ENCODE data around the gene DRD5.

The DRD5 gene

DNA sequence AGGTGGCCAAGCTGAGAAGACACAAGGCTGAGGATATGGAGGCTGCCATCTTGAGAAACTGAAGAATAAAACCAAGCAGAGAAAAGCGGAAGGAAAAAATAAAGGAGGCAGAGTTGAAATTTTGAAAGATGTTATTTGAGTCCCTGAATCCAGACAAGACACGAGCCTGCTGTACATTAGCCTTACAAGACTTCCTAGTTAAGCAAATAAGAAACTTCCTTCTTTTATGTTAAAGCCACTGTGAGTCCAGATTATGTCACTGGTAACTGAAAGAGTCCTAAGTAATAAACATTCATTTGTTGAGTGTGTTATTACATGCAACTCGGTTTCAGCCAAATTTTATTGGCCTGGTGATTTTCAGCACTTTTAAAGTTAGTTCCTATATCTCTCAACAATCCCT, 30.4 kb downstream of the DRD5 start:
- H3K4me1 ChIP-seq (ENCODE audit: insufficient read depth, low read length, severe bottlenecking) = no peaks in the 10 kb centered on the region
- H3K36me3 ChIP-seq (ENCODE audit: insufficient read depth, low read length) = no peaks in the 10 kb centered on the region
- H3K9ac ChIP-seq (ENCODE audit: low read length) = no peak overlapping the region
- no peaks in the 10 kb centered on the region for H3K9me2 ChIP-seq (ENCODE audit: low read depth, low read length)
- H3K9me3 ChIP-seq (ENCODE audit: low read length) = no peaks in the 10 kb centered on the region
- no peaks in the 10 kb centered on the region for H3F3A ChIP-seq (ENCODE audit: insufficient read depth, low read length)
- no peaks in the 10 kb centered on the region for H3K27me3 ChIP-seq (ENCODE audit: insufficient read depth, low read length)
- H3K4me3 ChIP-seq (ENCODE audit: low read depth, low read length, poor library complexity, severe bottlenecking) = no peak overlapping the region
- no peak overlapping the region for H3K27ac ChIP-seq (ENCODE audit: low read depth, low read length, poor library complexity, severe bottlenecking)
- no peaks in the 10 kb centered on the region for H3K79me2 ChIP-seq (ENCODE audit: insufficient read depth, low read length)
- H4K20me1 ChIP-seq (ENCODE audit: insufficient read depth, low read length) = no peaks in the 10 kb centered on the region
- no peak overlapping the region for H2AFZ ChIP-seq (ENCODE audit: low read length)
- TF ChIP-seq EZH2 (IDR thresholded peaks at IDR 0.05; ENCODE audit: borderline replicate concordance, low read length) = no peak
- TF ChIP-seq, protein P1, sequence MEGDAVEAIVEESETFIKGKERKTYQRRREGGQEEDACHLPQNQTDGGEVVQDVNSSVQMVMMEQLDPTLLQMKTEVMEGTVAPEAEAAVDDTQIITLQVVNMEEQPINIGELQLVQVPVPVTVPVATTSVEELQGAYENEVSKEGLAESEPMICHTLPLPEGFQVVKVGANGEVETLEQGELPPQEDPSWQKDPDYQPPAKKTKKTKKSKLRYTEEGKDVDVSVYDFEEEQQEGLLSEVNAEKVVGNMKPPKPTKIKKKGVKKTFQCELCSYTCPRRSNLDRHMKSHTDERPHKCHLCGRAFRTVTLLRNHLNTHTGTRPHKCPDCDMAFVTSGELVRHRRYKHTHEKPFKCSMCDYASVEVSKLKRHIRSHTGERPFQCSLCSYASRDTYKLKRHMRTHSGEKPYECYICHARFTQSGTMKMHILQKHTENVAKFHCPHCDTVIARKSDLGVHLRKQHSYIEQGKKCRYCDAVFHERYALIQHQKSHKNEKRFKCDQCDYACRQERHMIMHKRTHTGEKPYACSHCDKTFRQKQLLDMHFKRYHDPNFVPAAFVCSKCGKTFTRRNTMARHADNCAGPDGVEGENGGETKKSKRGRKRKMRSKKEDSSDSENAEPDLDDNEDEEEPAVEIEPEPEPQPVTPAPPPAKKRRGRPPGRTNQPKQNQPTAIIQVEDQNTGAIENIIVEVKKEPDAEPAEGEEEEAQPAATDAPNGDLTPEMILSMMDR (IDR thresholded peaks at IDR 0.05; ENCODE audit: low read length) = no peak
- no peak overlapping the region for H3K4me2 ChIP-seq (ENCODE audit: low read length)

DNA sequence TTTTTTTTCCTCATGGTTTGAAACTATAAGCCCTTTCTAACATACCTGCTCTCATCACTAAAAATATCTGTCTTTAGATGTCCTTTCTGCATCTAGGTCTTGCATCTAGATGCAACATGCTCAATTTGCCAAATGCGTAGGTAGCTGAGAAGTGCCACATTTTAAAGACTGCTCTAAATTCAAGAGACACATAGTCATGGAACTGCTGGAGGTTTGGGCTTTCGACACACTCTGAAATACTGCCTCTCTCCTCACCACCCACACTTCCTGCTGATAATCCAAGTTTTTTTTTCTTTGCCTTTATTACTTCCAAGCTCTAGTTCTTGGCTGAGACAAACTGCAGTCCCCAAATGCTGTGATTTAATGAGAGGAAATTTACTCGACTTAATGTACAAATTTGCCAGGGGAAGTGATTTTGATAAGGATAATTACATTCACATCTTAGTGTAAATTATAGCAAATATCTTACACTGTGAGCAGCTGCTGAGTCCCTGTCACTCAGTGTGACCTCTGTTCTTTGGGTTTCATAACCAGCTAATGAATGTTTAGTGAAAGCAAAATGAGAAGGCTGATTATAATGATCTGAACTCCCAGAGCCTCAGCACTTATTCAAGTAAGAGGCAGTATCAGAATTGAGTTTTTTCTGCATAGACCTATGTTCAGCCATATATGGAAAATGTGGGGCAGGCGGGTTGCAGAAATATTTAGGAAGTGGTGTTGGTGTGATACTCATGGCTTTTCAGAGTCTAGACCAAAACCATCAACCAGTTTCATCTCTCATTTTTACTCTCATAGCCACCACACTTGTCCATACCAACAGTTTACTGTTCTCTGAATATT, 31.3 kb downstream of the DRD5 start:
- Histone ChIP-seq H3F3A (ENCODE audit: insufficient read depth, low read length) (no peaks in the 10 kb centered on the region), H3K9ac (ENCODE audit: low read length) (no peak overlapping the region), H3K4me3 (ENCODE audit: low read depth, low read length, poor library complexity, severe bottlenecking) (no peak overlapping the region), H3K9me3 (ENCODE audit: low read length) (no peaks in the 10 kb centered on the region), H2AFZ (ENCODE audit: low read length) (no peak overlapping the region), H3K9me2 (ENCODE audit: low read depth, low read length) (no peaks in the 10 kb centered on the region), H3K36me3 (ENCODE audit: insufficient read depth, low read length) (no peaks in the 10 kb centered on the region), H3K27me3 (ENCODE audit: insufficient read depth, low read length) (no peaks in the 10 kb centered on the region), H3K27ac (ENCODE audit: low read depth, low read length, poor library complexity, severe bottlenecking) (no peak overlapping the region), H3K4me1 (ENCODE audit: insufficient read depth, low read length, severe bottlenecking) (no peaks in the 10 kb centered on the region), H4K20me1 (ENCODE audit: insufficient read depth, low read length) (no peaks in the 10 kb centered on the region), H3K79me2 (ENCODE audit: insufficient read depth, low read length) (no peaks in the 10 kb centered on the region), H3K4me2 (ENCODE audit: low read length) (no peak overlapping the region)
- TF ChIP-seq, protein P1 (IDR thresholded peaks at IDR 0.05; ENCODE audit: low read length) = no peak
- TF ChIP-seq EZH2 (IDR thresholded peaks at IDR 0.05; ENCODE audit: borderline replicate concordance, low read length) = no peak

- no peaks in the 10 kb centered on the region for H3K9me3 ChIP-seq (ENCODE audit: low read length)
- no peaks in the 10 kb centered on the region for H3K4me1 ChIP-seq (ENCODE audit: insufficient read depth, low read length, severe bottlenecking)
- no peaks in the 10 kb centered on the region for H3K79me2 ChIP-seq (ENCODE audit: insufficient read depth, low read length)
- no peak overlapping the region for H3K9ac ChIP-seq (ENCODE audit: low read length)
- H3K27ac ChIP-seq (ENCODE audit: low read depth, low read length, poor library complexity, severe bottlenecking) = no peak overlapping the region
- TF ChIP-seq EZH2 (IDR thresholded peaks at IDR 0.05; ENCODE audit: borderline replicate concordance, low read length) = no peak
- TF ChIP-seq, protein P1 (IDR thresholded peaks at IDR 0.05; ENCODE audit: low read length) = no peak
- H3K9me2 ChIP-seq (ENCODE audit: low read depth, low read length) = no peaks in the 10 kb centered on the region
- no peak overlapping the region for H2AFZ ChIP-seq (ENCODE audit: low read length)
- H3K36me3 ChIP-seq (ENCODE audit: insufficient read depth, low read length) = no peaks in the 10 kb centered on the region
- no peaks in the 10 kb centered on the region for H4K20me1 ChIP-seq (ENCODE audit: insufficient read depth, low read length)
- H3K4me3 ChIP-seq (ENCODE audit: low read depth, low read length, poor library complexity, severe bottlenecking) = no peak overlapping the region
- no peaks in the 10 kb centered on the region for H3K27me3 ChIP-seq (ENCODE audit: insufficient read depth, low read length)
- H3K4me2 ChIP-seq (ENCODE audit: low read length) = no peak overlapping the region
- H3F3A ChIP-seq (ENCODE audit: insufficient read depth, low read length) = no peaks in the 10 kb centered on the region
These were observed 34.9 kb downstream of the DRD5 start for GRCh38 chr4:9816285-9816684.

Data from OCI-LY1 (cell line).